Stimulated activated CD4-positive, alpha-beta T cell treated with anti-CD3 and anti-CD28 coated beads, TNF-alpha, amount 100 ng/mL, for 24 hours (primary cell): ENCODE results near the gene POLR3K.

ENCODE experiments used
- DNase-seq, 3 experiments: peaks; one replicate each; pipeline ENCODE4 v3.0.0-alpha.2; 2020; ENCODE audit warnings: low read depth in 3 of 3

Gene POLR3K

DNA sequence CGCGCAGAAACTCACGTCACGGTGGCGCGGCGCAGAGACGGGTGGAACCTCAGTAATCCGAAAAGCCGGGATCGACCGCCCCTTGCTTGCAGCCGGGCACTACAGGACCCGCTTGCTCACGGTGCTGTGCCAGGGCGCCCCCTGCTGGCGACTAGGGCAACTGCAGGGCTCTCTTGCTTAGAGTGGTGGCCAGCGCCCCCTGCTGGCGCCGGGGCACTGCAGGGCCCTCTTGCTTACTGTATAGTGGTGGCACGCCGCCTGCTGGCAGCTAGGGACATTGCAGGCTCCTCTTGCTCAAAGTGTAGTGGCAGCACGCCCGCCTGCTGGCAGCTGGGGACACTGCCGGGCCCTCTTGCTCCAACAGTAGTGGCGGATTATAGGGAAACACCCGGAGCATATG is 42.6 kb downstream of the POLR3K start:
- peak; percentile 70 to 93 (median 74) for DNase-seq

- DNase-seq: no peak
These were observed 43.3 kb downstream of the POLR3K start for GRCh38 chr16:9903-10665.
